GM19463 (cell line): Measurements from ENCODE around the gene OR5I1.
"Not testable (repeated sequence)": the region's sequence is repeated elsewhere in the genome, so short reads cannot be mapped to it uniquely, and the experiment has no call there.

Experiments
- ATAC-seq: cut with Tn5 transposase; IDR thresholded peaks from one replicate; pipeline ENCODE4 v1.9.1; 2021; ENCODE audit warnings: mild to moderate bottlenecking, moderate library complexity; ENCODE audit not compliant: unreplicated experiment

OR5I1 gene

DNA sequence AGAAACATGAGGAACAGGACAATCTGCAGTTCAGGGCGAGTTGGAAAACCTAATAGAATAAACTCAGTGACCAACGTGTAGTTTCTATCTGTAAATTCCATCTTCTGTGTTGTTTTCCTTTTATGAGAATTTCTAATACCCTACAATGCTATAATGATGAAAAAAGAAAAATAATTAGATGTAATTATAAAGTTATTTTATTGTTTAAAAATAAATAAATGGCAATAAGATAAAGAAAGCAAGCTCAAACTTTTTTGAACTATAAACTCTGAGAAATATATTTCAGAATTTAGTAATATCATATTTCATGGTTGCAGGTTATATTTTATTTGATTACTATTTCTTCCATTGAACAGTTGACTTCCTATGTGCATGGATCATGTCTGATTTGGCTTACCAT is at the start of gene OR5I1:
Gene OR5I1 (minus strand): TSS at position 101 of the 400 bp plus-strand sequence. CDS start 0 bp downstream, at position 101.
- ATAC-seq = no peak

DNA sequence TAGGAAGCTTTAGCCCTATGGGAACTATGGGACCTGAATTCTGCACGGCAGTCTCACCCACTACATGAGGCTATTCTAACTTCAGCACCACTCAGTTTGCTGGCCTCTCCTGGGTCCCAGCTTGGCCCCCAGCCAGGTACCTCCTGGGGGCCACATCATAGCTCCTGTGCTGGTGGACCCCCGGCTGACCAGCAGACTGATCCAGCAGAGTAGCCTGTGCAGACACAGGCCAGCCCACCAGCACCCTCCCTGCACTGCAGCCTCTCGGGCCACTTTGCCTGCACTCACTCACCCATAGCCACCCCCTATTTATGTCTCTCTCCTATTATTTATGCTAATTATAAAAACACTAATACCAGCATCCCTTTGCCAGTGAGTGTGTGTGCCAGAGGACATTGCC is 34.7 kb upstream of the OR5I1 start:
- ATAC-seq = no peak

DNA sequence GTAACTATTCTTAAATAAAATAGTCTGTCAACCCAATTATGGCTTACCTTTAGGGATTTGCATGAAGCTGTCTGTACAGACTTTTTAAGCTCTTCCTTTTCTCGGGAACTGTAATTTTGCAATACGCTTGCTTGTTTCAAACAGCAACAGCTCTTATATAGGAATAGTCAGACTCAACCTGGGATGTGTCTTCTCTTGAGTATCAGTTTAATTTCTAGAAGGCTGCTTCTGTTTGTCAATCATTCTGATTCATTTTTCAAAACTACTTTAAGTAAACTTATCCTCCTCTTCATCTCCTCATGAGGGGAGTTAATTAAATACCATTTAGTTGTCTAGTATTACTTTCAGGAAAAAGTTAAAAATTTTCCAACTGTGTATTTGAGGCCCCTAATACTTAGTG is 33.6 kb upstream of the OR5I1 start, which contains the start of gene OR10AG1:
Gene OR10AG1 (minus strand): TSS at position 101 of the 400 bp plus-strand sequence. CDS start 38 bp downstream, at position 63.
- no peak for ATAC-seq

DNA sequence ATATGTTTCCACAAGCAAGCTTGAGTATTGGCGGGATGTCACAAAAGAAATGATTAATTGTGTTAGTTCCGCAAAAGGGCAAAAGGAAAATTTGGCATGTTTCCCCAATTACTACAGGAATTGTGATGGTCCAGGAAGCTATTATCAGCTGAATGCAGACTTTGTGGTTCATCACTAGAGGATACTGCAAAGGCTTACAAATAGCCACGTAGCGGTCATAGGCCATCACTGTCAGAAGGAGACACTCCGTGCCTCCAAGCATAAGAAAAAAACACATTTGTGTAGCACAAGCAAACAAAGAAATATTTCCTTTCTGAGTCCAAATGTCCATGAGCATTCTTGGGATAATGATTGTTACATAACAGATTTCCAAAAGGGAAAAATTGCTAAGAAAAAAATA is 31.7 kb upstream of the OR5I1 start:
- ATAC-seq = no peak

DNA sequence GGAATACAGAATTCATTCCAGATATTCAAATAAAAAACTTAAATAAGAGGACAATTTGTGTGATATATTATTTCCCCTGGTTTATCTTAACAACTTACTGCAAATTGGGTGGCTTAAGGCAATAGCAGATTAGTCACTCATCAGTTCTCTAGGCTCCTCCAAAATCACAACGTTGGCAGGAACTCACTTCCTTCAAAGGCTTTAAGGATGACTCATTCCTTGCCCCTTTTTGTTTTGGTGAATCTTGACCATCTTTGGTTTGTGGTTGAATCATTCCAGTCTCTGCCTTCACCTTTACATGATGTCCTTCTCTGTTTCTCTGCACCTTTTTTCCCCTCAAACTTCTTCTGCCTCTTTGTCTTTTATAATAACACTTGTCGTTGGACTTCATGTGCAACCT is 30.2 kb upstream of the OR5I1 start:
- no peak for ATAC-seq

DNA sequence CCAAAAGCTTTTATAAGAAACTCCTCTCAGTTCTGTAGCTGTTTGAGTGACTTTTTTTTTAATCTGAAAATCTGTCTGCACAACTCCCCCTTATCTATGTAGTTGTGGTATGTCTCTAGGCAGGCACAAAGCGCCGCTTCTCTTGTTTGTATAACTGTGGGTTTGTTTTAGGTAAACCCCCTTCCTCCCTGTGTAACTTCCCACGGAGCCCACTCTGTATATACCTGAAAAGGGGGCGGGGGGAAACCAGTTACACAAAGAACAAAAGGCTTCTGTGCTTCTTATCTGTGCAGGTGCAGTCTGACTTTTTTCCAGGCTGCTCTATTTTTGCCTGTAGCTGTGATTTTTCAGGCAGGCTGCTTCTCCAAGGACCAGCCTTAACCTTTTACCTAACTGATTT is 20.3 kb upstream of the OR5I1 start:
- no peak for ATAC-seq

DNA sequence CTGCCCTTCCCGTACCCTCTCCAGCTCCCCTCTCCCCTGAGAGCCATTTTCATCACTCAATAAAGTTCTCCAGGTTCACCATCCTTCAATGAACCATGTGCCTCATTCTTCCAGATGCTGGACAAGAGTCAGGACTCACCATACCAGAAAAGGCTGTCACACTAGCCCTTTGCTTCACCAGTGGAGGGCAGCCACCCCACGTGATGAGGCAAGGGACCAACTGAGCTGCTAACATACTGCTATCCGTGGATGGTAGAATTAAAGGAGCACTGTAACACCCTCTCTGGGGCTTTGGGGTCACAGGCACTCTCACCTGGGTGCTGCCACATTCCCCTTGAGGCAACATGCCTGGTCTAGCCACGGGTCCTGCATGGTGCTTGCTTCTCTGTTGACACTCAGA is 13.1 kb upstream of the OR5I1 start:
- no peak for ATAC-seq

DNA sequence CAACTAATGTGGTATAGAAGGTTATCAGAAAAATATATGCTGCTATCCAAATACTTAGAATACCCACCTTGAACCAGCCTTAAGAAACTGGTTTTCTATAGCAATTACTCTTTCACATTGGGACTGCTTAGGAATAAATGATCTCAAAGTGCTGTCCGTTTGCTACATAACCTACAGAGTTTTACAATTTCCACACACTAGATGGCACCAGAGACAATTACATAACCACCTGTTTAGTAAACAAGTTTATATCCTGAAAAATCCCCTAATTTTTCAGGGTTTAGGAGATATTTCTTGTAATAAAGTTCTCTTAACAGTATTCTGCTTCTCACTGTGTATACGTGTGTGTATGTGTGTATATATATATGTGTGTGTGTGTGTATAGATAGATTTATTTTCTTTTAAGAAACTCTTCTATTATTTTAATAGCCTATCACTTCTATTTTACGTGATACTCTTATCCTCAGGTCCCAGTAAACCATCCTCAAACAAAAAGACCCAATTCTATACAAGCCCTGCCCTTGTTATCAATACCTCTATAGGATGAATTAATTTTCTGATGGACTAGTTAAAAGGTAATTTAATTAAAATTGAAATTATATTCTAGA is 6.7 kb upstream of the OR5I1 start:
- peak; percentile 74 for ATAC-seq

DNA sequence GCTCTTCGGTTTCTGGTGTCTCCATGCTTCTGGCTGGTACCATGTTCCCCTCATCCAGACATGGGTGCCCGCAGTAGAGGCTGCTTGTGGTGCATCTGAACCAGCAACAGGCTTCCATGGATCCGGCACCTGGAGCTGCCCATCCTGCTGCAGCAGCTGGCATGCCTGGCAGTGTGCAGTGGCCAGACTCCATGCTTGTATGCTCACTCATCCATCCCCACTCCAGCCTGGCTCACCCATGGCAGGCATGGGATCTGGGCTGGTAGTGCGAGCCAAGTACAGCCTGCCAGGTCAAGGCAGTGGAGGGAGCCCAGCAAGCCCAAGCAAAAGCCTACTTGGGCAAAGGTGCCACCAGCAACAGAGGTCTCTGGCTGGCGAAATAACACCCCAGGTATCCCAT is 15.7 kb downstream of the OR5I1 start:
- ATAC-seq = no peak

DNA sequence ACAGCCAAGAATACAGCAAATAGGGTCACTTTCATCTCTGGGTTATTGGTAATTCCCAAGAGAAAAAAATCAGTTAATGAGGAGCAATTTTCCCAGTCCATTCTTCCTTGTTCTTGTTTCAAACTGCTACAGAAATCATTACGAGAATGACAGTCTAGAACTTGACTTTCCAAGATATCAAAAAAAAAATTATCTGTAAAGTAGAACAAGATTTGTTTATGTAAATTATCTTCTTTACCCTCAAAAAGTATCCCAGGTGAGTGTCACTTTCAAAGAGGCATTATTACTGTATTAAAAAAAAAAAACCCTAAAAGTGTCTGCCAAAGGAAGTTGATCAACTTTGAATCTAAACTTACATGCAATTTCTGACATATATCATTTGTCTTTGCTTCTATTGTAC is 21.7 kb downstream of the OR5I1 start, which contains the start of gene OR5W2:
Gene OR5W2 (minus strand): TSS at position 101 of the 400 bp plus-strand sequence. CDS start 0 bp downstream, at position 101.
- ATAC-seq = no peak

DNA sequence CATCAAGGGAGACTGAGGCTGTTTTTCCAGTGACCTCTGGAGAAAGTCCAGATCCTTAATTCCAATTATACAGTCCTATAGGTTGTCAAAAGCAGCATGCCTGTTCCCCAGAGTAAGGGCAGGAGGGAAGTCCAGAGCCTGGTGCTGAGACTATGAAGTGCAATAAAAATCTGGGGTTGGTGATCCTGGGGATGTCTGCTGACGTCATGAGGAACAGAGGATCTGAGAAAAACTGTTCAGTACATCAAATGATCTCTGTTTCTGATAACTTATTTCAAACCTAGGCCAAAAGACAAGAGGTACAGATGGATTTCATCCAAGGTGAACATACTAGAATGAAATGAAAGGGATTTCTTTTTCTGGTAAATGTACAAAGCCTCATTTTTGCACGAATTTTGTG is 33.9 kb downstream of the OR5I1 start:
- no peak for ATAC-seq

DNA sequence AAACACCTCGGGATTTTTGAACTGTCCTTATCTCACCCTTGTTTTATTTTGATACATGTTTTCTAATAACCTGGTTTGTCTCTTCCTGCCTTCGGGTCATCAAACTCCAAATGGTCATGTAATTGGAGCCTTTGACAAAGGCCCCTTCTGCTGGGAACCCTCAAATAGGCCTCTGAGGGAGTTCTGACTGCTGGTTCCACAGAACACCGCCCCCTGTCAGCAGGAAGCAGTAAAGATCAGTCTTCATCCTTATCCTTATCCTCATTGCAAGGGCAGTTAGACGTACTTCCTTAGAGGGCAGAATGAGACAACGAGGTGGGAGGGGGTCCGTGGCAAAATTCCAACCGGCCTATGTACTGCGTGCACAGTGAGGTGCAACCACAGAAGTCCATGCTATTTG is 41.0 kb downstream of the OR5I1 start:
- ATAC-seq = no peak

DNA sequence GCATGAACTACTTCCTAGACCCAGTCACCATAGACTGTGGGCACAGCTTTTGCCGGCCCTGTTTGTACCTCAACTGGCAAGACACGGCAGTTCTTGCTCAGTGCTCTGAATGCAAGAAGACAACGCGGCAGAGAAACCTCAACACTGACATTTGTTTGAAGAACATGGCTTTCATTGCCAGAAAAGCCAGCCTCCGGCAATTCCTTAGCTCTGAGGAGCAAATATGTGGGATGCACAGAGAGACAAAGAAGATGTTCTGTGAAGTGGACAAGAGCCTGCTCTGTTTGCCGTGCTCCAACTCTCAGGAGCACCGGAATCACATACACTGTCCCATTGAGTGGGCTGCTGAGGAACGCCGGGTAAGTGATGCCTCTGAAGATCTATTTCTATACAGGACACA is 50.7 kb downstream of the OR5I1 start:
- ATAC-seq = not testable (repeated sequence)
